Spleen (tissue), 11 donors: ENCODE measurements around the gene MMAB. TPM values are rescaled to one million over a fixed set of nuclear protein-coding genes. Genes with fewer than 3 reads are reported as not detected.

Source experiments
- DNase-seq: peaks from one replicate; pipeline ENCODE4 v3.0.0-alpha.2; 2020
- H3K27ac ChIP-seq, 8 donors: fragments of 200-600 bp; sonication (generic) in 7 of 8; 1 replicate in 4 of 8; 2 replicates in 4 of 8; pipeline versions ENCODE4 v1.5.0 to v1.8.0; 2016 to 2021; ENCODE audit warnings: inconsistent platforms in 4 of 8, mild to moderate bottlenecking in 4 of 8, moderate library complexity in 1 of 8
- H3K27me3 ChIP-seq, 7 donors: fragments of 200-600 bp; sonication (generic) in 6 of 7; replicated peaks in 1 of 7; 1 replicate in 4 of 7; 2 replicates in 3 of 7; pipeline versions ENCODE4 v1.5.0 to v1.8.0; 2016 to 2021; ENCODE audit warnings: inconsistent platforms in 3 of 7, mild to moderate bottlenecking in 1 of 7
- H3K36me3 ChIP-seq, 6 donors: fragments of 200-600 bp; sonication (generic) in 5 of 6; 1 replicate in 4 of 6; 2 replicates in 2 of 6; pipeline versions ENCODE4 v1.5.0 to v1.8.0; 2016 to 2021; ENCODE audit warnings: inconsistent platforms in 2 of 6
- H3K4me1 ChIP-seq, 6 donors: fragments of 200-600 bp; sonication (generic) in 5 of 6; 1 replicate in 3 of 6; 2 replicates in 3 of 6; pipeline versions ENCODE4 v1.5.0 to v1.8.0; 2016 to 2021; ENCODE audit warnings: inconsistent platforms in 3 of 6
- H3K4me3 ChIP-seq, 8 donors: fragments of 200-600 bp; sonication (generic) in 7 of 8; 1 replicate in 4 of 8; 2 replicates in 4 of 8; pipeline versions ENCODE4 v1.5.0 to v1.8.0; 2016 to 2021; ENCODE audit warnings: inconsistent platforms in 4 of 8, mild to moderate bottlenecking in 4 of 8, moderate library complexity in 2 of 8
- H3K9me3 ChIP-seq, 8 donors: fragments of 200-600 bp; sonication (generic) in 7 of 8; 1 replicate in 4 of 8; 2 replicates in 4 of 8; pipeline versions ENCODE4 v1.5.0 to v1.8.0; 2016 to 2021; ENCODE audit warnings: inconsistent platforms in 4 of 8
- CTCF ChIP-seq, 11 experiments: fragments of 200-600 bp in 7 of 11; fragments of 450-650 bp in 4 of 11; sonication (generic) in 4 of 11; IDR thresholded peaks in 8 of 11; conservative IDR thresholded peaks in 3 of 11; 1 replicate in 7 of 11; 2 replicates in 4 of 11; pipeline versions ENCODE4 v1.4.0 to v1.8.0; 2016 to 2021; ENCODE audit warnings: antibody characterized with exemption in 11 of 11, inconsistent platforms in 4 of 11, mild to moderate bottlenecking in 1 of 11
- POLR2A ChIP-seq, 3 donors: fragments of 450-650 bp; IDR thresholded peaks; one replicate each; pipeline ENCODE4 v1.5.1; 2017; ENCODE audit warnings: antibody characterized with exemption in 3 of 3, mild to moderate bottlenecking in 1 of 3
- POLR2AphosphoS5 ChIP-seq, 3 donors: sonication (generic); formaldehyde crosslinking; IDR thresholded peaks; one replicate each; pipeline ENCODE4 v1.5.1; 2017; ENCODE audit warnings: antibody characterized with exemption in 3 of 3
- WGBS, 5 donors: extraction: QIAGEN DNeasy Blood & Tissue Kit in 3 of 5; methylation state at CpG; one replicate each; pipeline versions ENCODE4 v1.1.5 to v1.1.7; 2013 to 2018; 5-methylcytosine and 5-hydroxymethylcytosine counted together
- intact Hi-C: fragments of 100-400 bp; cut with DNase I; formaldehyde crosslinking; loops from one replicate; pipeline ENCODE4 v1.15.0; 2023; ENCODE audit warnings: low total_unique reads
- polyA plus RNA-seq, 3 donors: library from polyadenylated mRNA; stranded (reverse); fragments of 200-250 nt; gene quantifications; one replicate each; pipeline ENCODE4 v1.2.1, GENCODE V29; 2013
- total RNA-seq, 7 donors: library from RNA; depleted of rRNA in 3 of 7; stranded (reverse); fragments of >200 nt in 3 of 7; fragmentation: NEBNext Ultra II Directional in 4 of 7; extraction: Animal tissue kit (Norgen Biotek cat#: 25700) in 4 of 7; gene quantifications; one replicate each; pipeline versions ENCODE4 v1.1.0 to v1.2.1, GENCODE V29; 2016 to 2021
- donor health status: healthy with polysubstance abuse.
- donor health status: DM: no; HTN: no; CAD: no; lungs with moderate emphysema.
- donor health status: DM: no; HTN: no; CAD: no.
- donor health status: Bipolar disorder and iron deficiency.
- donor health status: healthy.
- donor health status: DM: no; HTN: no; CAD: no.
- donor health status: DM: yes; HTN: yes; CAD: no.

Gene MMAB
- total and polyA plus RNA-seq, 10 donors: 14.5 to 41.7 (median 20.3) TPM

- no peak for DNase-seq
- no peak for TF ChIP-seq POLR2AphosphoS5 (IDR thresholded peaks at IDR 0.05)
- no peak for TF ChIP-seq POLR2A (IDR thresholded peaks at IDR 0.05)
- TF ChIP-seq CTCF (IDR thresholded peaks at IDR 0.05 in 8 of 11, conservative IDR thresholded peaks at IDR 0.05 in 3 of 11): no peak
- intact Hi-C loops: no loop called here
- Histone ChIP-seq H3K4me1 (no peaks in the 10 kb centered on the region), H3K36me3 (peaks cover 4 to 100% (median 91%) of the 10 kb centered on the region in 6 donors), H3K27ac (no peak overlapping the region), H3K9me3 (no peaks in the 10 kb centered on the region), H3K4me3 (no peak overlapping the region), H3K27me3 (no peaks in the 10 kb centered on the region)
- 74 to 99% (median 98%) methylated on average over 3 of the region's 3 CpGs for WGBS, 5 donors
Observed at GRCh38 chr12:109525279-109525585, 48.1 kb downstream of the MMAB start.

- H3K36me3 ChIP-seq: peaks cover 4 to 100% (median 89%) of the 10 kb centered on the region in 6 donors
- intact Hi-C loops: no loop called here
- DNase-seq: no peak
- no peak overlapping the region for H3K27ac ChIP-seq
- H3K4me1 ChIP-seq: no peaks in the 10 kb centered on the region
- no peak overlapping the region for H3K4me3 ChIP-seq
- no peak for TF ChIP-seq POLR2AphosphoS5 (IDR thresholded peaks at IDR 0.05)
- TF ChIP-seq CTCF (IDR thresholded peaks at IDR 0.05 in 8 of 11, conservative IDR thresholded peaks at IDR 0.05 in 3 of 11): no peak
- no peak for TF ChIP-seq POLR2A (IDR thresholded peaks at IDR 0.05)
- 89 to 95% (median 93%) methylated on average over 25 to 26 of the region's 26 CpGs for WGBS, 5 donors
- H3K27me3 ChIP-seq: no peaks in the 10 kb centered on the region
- H3K9me3 ChIP-seq: no peaks in the 10 kb centered on the region
Observed at GRCh38 chr12:109524466-109525278, 48.6 kb downstream of the MMAB start.

GRCh38 chr12:109523504-109523903 lies 49.8 kb downstream of the MMAB start:
- Histone ChIP-seq H3K27me3 (no peaks in the 10 kb centered on the region), H3K4me1 (peaks cover 0 to 9% (median 3%) of the 10 kb centered on the region in 6 donors), H3K4me3 (no peak overlapping the region), H3K27ac (no peak overlapping the region), H3K36me3 (peaks cover 4 to 100% (median 86%) of the 10 kb centered on the region in 6 donors), H3K9me3 (no peaks in the 10 kb centered on the region)
- WGBS, 5 donors: 94 to 98% (median 96%) methylated on average over 4 to 5 of the region's 5 CpGs
- TF ChIP-seq POLR2A (IDR thresholded peaks at IDR 0.05) (no peak), CTCF (IDR thresholded peaks at IDR 0.05 in 8 of 11, conservative IDR thresholded peaks at IDR 0.05 in 3 of 11) (no peak), POLR2AphosphoS5 (IDR thresholded peaks at IDR 0.05) (no peak)
- intact Hi-C loops: no loop called here
- DNase-seq: no peak

- Histone ChIP-seq H3K9me3 (no peaks in the 10 kb centered on the region), H3K4me1 (peaks cover 0 to 13% (median 4%) of the 10 kb centered on the region in 6 donors), H3K27ac (no peak overlapping the region), H3K4me3 (no peak overlapping the region), H3K36me3 (peaks cover 4 to 100% (median 86%) of the 10 kb centered on the region in 6 donors), H3K27me3 (no peaks in the 10 kb centered on the region)
- intact Hi-C loops: no loop called here
- no peak for DNase-seq
- TF ChIP-seq CTCF (IDR thresholded peaks at IDR 0.05 in 8 of 11, conservative IDR thresholded peaks at IDR 0.05 in 3 of 11): no peak
- no peak for TF ChIP-seq POLR2A (IDR thresholded peaks at IDR 0.05)
- TF ChIP-seq POLR2AphosphoS5 (IDR thresholded peaks at IDR 0.05): no peak
- WGBS, 5 donors: 88 to 93% (median 91%) methylated on average over 10 of the region's 10 CpGs
Observed at GRCh38 chr12:109523071-109523470, 50.2 kb downstream of the MMAB start.
